ENCODE measurements around the gene FAM229B. TPM values are rescaled to one million over a fixed set of nuclear protein-coding genes. Genes with fewer than 3 reads are reported as not detected.

FAM229B gene
- total RNA-seq: 10 to 100 TPM in 2 of 4 donors, 1 to 10 TPM in 2; 7.2 to 17.7 (median 11.2) TPM
- 10 to 100 TPM in 1 of 3 donors, 1 to 10 TPM in 2; 5.8 to 11.5 (median 7.6) TPM for polyA plus RNA-seq
- long read RNA-seq, donor 1, partial matches to known transcripts: 0 of 7 reads
- long read RNA-seq, donor 1, other reads (novel, unspliced or antisense): 5 of 7 reads
- long read RNA-seq, donor 2, partial matches to known transcripts: 2 of 7 reads
- long read RNA-seq, donor 2, other reads (novel, unspliced or antisense): 2 of 7 reads

- peak within 1 kb of the TSS; percentile 89 for H3K4me3 ChIP-seq
- intact Hi-C loops (cut with DNase I): no loop called here
- peak; percentile 97 to 99 (median 98) for ATAC-seq
- H3K9me3 ChIP-seq: no peaks in the 10 kb centered on the region
- peaks cover 10% of the 10 kb centered on the region for H3K4me1 ChIP-seq
- H3K36me3 ChIP-seq (ENCODE audit: insufficient read depth in 1 of 2, low read depth in 1 of 2): peaks cover 0 to 28% of the 10 kb centered on the region in 2 donors
- no peak for TF ChIP-seq CTCF (IDR thresholded peaks at IDR 0.05)
- DNase-seq: peak; percentile 90 to 95
- WGBS, 3 donors: 0% methylated on average over 59 to 60 of the region's 60 CpGs
- peak within 1 kb of the TSS; percentile 85 for H3K27ac ChIP-seq
- no peaks in the 10 kb centered on the region for H3K27me3 ChIP-seq (ENCODE audit: insufficient read depth in 3 of 3, low read length in 2 of 3)
Measured at GRCh38 chr6:112087136-112087911, at the start of gene FAM229B, which contains the start of gene TUBE1. Gene FAM229B, plus strand, starts transcription at chr6:112087591. Its CDS starts 11,693 bp downstream, at chr6:112099284. Gene TUBE1, minus strand, starts transcription at chr6:112087482. Its CDS starts 48 bp downstream, at chr6:112087434.

DNA sequence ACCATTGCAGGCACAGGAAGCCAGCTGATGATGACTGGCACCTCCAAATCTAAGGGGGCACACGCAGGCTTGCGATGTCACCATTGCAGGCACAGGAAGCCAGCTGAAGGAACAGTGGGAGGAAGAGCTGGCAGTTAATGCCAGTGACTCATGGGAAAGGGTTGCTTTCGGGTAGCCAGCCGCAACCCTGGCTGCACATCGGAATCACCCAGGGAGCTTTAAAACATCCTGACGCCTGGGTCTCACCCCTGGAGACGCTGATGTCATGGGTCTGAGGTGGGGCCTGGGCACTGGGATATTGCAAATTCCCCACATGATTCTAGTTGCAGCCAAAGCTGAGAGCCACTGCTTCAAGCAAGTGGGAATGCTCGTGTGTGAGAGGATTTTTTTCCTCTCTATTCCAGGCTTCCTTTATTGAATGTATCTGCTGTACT, 49.6 kb upstream of the FAM229B start:
- TF ChIP-seq CTCF (IDR thresholded peaks at IDR 0.05): no peak
- H3K27ac ChIP-seq: peak overlapping the region; percentile 58
- no peak overlapping the region for H3K4me3 ChIP-seq
- WGBS, 3 donors: 19 to 26% (median 24%) methylated on average over 8 of the region's 8 CpGs
- DNase-seq (peak; percentile 87 to 90), ATAC-seq (peak; percentile 74 to 96 (median 92))
- peaks cover 4% of the 10 kb centered on the region for H3K4me1 ChIP-seq
- intact Hi-C loops (cut with DNase I): loop anchor here in 1 of 2 donors (5.0 kb wide), 1 partner anchor 330 kb away; no protein-coding TSS in a partner anchor
- no peaks in the 10 kb centered on the region for H3K9me3 ChIP-seq
- H3K36me3 ChIP-seq (ENCODE audit: insufficient read depth in 1 of 2, low read depth in 1 of 2): no peaks in the 10 kb centered on the region
- H3K27me3 ChIP-seq (ENCODE audit: insufficient read depth in 3 of 3, low read length in 2 of 3): peaks cover 0 to 4% (median 0%) of the 10 kb centered on the region in 3 donors

DNA sequence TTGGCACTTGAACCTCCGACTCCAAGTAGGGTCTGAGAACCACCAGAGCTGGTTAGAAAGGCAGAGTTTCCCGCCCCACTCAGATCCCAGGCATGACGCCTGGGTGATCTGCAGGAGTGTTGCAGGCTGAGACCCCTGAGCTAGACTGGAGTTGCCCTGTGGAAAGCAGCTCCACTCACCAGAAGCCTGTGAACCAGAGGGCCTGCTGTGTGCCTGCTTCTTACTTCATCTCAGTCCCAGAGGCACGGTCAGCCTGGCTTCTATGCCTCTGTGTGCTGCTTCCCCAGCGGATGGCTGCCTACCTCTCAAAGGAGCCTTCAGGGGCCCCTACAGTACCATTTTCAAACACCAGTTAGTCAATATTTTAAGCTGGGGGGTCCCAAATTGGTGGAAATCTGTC, 49.1 kb upstream of the FAM229B start:
- DNase-seq (peak; percentile 40 to 70), ATAC-seq (peak in 3 of 4 donors; percentile 17 to 23 (median 17))

More for the DNA sequence above, 49.1 kb upstream of the FAM229B start:
- intact Hi-C loops (cut with DNase I): loop anchor here in 1 of 2 donors (5.0 kb wide), 1 partner anchor 331 kb away; no protein-coding TSS in a partner anchor
- peaks cover 6% of the 10 kb centered on the region for H3K4me1 ChIP-seq
- peak overlapping the region; percentile 58 for H3K27ac ChIP-seq
- H3K9me3 ChIP-seq: no peaks in the 10 kb centered on the region
- H3K27me3 ChIP-seq (ENCODE audit: insufficient read depth in 3 of 3, low read length in 2 of 3): peaks cover 0 to 4% (median 0%) of the 10 kb centered on the region in 3 donors
- H3K4me3 ChIP-seq: no peak overlapping the region
- no peaks in the 10 kb centered on the region for H3K36me3 ChIP-seq (ENCODE audit: insufficient read depth in 1 of 2, low read depth in 1 of 2)
- TF ChIP-seq CTCF (IDR thresholded peaks at IDR 0.05): no peak
- 60 to 80% (median 65%) methylated on average over 5 of the region's 5 CpGs for WGBS, 3 donors

Measured in psoas muscle (tissue), 8 donors.